ENCODE measurements around the gene GAK.

DNA sequence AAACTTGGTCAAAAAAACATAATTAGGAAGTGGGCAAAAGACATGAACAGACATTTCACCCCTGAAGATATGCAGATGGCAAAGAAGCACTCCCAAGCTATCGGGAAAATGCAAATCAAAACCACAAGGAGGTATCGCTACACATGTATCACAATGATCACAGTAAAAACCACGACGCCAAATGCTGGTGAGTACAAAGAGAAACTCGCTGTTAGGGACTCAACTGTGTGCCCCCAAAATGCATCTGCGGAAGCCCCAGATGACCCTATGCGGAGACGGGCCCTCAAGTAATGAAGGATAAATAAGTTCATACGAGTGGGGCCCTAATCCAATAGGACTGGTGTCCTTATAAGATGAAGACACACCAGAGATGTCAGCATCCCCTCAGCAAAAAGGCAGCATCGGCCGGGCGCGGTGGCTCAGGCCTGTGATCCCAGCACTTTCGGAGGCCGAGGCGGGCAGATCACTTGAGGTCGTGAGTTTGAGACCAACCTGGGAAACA, 10.2 kb downstream of the GAK start:
- TF ChIP-seq CTCF (IDR thresholded peaks at IDR 0.05; ENCODE audit: insufficient read depth, low read depth, low read length) (no peak), EZH2 (IDR thresholded peaks at IDR 0.05; ENCODE audit: insufficient read depth, low read length) (no peak)

Data from astrocyte (in vitro differentiated cells and primary cell).